Non-pigmented ciliary epithelial cell (primary cell): ENCODE results near the gene MTARC2.

ENCODE experiments used
- DNase-seq: peaks from one replicate; pipeline ENCODE4 v3.0.0-alpha.2; 2010; ENCODE audit warnings: low read depth

The MTARC2 gene

GRCh38 chr1:220827445-220828178 is 79.5 kb downstream of the MTARC2 start:
- DNase-seq: no peak

GRCh38 chr1:220828179-220828490 is 80.0 kb downstream of the MTARC2 start:
- no peak for DNase-seq

GRCh38 chr1:220828950-220829586 is 80.9 kb downstream of the MTARC2 start:
- no peak for DNase-seq

GRCh38 chr1:220833436-220833835 is 85.3 kb downstream of the MTARC2 start:
- no peak for DNase-seq
